PFSK-1 (cell line): ENCODE data around the gene FAM170B.

Source experiments
- POLR2AphosphoS5 ChIP-seq: IDR thresholded peaks from 2 replicates; pipeline ENCODE4 v1.6.1; 2012; ENCODE audit warnings: low read depth, mild to moderate bottlenecking, control low read depth, low read length, moderate library complexity
- TF ChIP-seq, protein P1 (sequence below), 2 experiments: IDR thresholded peaks; 2 replicates each; pipeline versions ENCODE4 v1.6.1 to v1.8.0; 2011 to 2012; ENCODE audit warnings: low read depth in 2 of 2, low read length in 2 of 2, control low read depth in 1 of 2, inconsistent platforms in 1 of 2, mild to moderate bottlenecking in 1 of 2, moderate library complexity in 1 of 2; ENCODE audit not compliant: insufficient read depth in 1 of 2

DNA sequence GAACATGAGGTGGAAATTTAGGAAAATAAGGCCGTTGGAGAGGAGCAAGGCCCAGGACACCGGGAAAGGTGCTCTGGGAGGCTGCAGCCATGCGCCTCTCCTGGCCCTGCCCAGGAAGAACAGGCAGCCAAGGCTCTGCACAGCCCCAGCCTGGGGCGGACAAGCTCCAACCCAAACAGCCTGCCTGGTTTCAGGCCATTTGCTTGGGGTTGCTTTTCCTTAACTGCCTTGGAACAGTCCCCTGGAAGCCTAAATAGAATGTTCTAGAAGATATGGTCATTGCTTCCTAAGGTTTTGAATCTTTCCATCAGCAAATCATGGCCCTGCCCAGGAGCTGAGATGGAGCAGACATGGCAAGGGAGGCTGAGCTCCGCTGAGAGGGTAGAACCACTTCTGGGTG lies 29.5 kb downstream of the FAM170B start:
- TF ChIP-seq, protein P1, sequence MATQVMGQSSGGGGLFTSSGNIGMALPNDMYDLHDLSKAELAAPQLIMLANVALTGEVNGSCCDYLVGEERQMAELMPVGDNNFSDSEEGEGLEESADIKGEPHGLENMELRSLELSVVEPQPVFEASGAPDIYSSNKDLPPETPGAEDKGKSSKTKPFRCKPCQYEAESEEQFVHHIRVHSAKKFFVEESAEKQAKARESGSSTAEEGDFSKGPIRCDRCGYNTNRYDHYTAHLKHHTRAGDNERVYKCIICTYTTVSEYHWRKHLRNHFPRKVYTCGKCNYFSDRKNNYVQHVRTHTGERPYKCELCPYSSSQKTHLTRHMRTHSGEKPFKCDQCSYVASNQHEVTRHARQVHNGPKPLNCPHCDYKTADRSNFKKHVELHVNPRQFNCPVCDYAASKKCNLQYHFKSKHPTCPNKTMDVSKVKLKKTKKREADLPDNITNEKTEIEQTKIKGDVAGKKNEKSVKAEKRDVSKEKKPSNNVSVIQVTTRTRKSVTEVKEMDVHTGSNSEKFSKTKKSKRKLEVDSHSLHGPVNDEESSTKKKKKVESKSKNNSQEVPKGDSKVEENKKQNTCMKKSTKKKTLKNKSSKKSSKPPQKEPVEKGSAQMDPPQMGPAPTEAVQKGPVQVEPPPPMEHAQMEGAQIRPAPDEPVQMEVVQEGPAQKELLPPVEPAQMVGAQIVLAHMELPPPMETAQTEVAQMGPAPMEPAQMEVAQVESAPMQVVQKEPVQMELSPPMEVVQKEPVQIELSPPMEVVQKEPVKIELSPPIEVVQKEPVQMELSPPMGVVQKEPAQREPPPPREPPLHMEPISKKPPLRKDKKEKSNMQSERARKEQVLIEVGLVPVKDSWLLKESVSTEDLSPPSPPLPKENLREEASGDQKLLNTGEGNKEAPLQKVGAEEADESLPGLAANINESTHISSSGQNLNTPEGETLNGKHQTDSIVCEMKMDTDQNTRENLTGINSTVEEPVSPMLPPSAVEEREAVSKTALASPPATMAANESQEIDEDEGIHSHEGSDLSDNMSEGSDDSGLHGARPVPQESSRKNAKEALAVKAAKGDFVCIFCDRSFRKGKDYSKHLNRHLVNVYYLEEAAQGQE (IDR thresholded peaks at IDR 0.05; ENCODE audit: insufficient read depth in 1 of 2, low read depth in 2 of 2, low read length in 2 of 2): no peak
- no peak for TF ChIP-seq POLR2AphosphoS5
